K562 (cell line): ENCODE results near the gene DOLPP1. TPM values are rescaled to one million over a fixed set of nuclear protein-coding genes. Genes with fewer than 3 reads are reported as not detected.

Experiments used
- CREB3L1 ChIP-seq: fragments of 450-650 bp; IDR thresholded peaks from 2 replicates; pipeline ENCODE4 v1.6.1; 2014; ENCODE audit warnings: low read depth, mild to moderate bottlenecking, moderate library complexity, borderline replicate concordance
- E2F5 ChIP-seq: sonication (generic); formaldehyde crosslinking; IDR thresholded peaks from 2 replicates; pipeline ENCODE4 v1.8.0; 2022; ENCODE audit warnings: mild to moderate bottlenecking, missing genetic modification reagents
- EP300 ChIP-seq: IDR thresholded peaks from 2 replicates; pipeline ENCODE4 v1.6.1; 2012; ENCODE audit warnings: low read length, improper control_type of control experiment
- ILF3 ChIP-seq: fragments of 450-650 bp; IDR thresholded peaks from 2 replicates; pipeline ENCODE4 v1.6.1; 2018; ENCODE audit warnings: antibody characterized with exemption, mild to moderate bottlenecking, moderate library complexity, borderline replicate concordance
- LEF1 ChIP-seq: fragments of 450-650 bp; IDR thresholded peaks from 2 replicates; pipeline ENCODE4 v1.6.1; 2016; ENCODE audit warnings: mild to moderate bottlenecking
- NFYB ChIP-seq: IDR thresholded peaks from 2 replicates; pipeline ENCODE4 v1.6.1; 2011; ENCODE audit warnings: mild to moderate bottlenecking, moderate library complexity; ENCODE audit not compliant: insufficient read length; ENCODE audit errors: extremely low read depth
- NR2F6 ChIP-seq: fragments of 450-650 bp; formaldehyde crosslinking; IDR thresholded peaks from 2 replicates; pipeline ENCODE4 v1.4.0; 2020; ENCODE audit warnings: mild to moderate bottlenecking
- PCBP2 ChIP-seq: fragments of 200-400 bp; formaldehyde crosslinking; IDR thresholded peaks from 2 replicates; pipeline ENCODE4 v1.6.1; 2018; ENCODE audit warnings: low read length, low read depth, mild to moderate bottlenecking, moderate library complexity; ENCODE audit not compliant: poor library complexity, severe bottlenecking
- RAD51 ChIP-seq: fragments of 450-650 bp; IDR thresholded peaks from 2 replicates; pipeline ENCODE4 v1.7.1; 2016; ENCODE audit warnings: low read depth, mild to moderate bottlenecking, borderline replicate concordance
- RCOR1 ChIP-seq, 2 experiments: IDR thresholded peaks; 2 replicates each; pipeline ENCODE4 v1.6.1; 2012; ENCODE audit warnings: low read depth in 2 of 2, low read length in 2 of 2, borderline replicate concordance in 1 of 2, improper control_type of control experiment in 1 of 2
- SAFB2 ChIP-seq: fragments of 200-400 bp; formaldehyde crosslinking; IDR thresholded peaks from 2 replicates; pipeline ENCODE4 v1.6.1; 2018; ENCODE audit warnings: borderline replicate concordance, low read length, low read depth, moderate library complexity; ENCODE audit not compliant: severe bottlenecking
- SREBF2 ChIP-seq: sonication (generic); formaldehyde crosslinking; IDR thresholded peaks from 2 replicates; pipeline ENCODE4 v1.4.0; 2020; ENCODE audit warnings: mild to moderate bottlenecking, missing genetic modification reagents
- ZFP36 ChIP-seq: fragments of 150-350 bp; IDR thresholded peaks from 2 replicates; pipeline ENCODE4 v1.6.1; 2018; ENCODE audit warnings: low read length, low read depth; ENCODE audit not compliant: partially characterized antibody
- ZNF41 ChIP-seq: fragments of 250-450 bp; sonication (Bioruptor Pico); conservative IDR thresholded peaks from 2 replicates; pipeline ENCODE4 v1.4.0; 2020; ENCODE audit warnings: mild to moderate bottlenecking
- ZNF740 ChIP-seq, 3 experiments: fragments of 200-800 bp in 1 of 3; sonication (Bioruptor generic) in 1 of 3; sonication (generic) in 1 of 3; formaldehyde crosslinking in 1 of 3; IDR thresholded peaks; 2 replicates each; pipeline versions ENCODE4 v1.6.1 to v1.8.0; 2016 to 2022; ENCODE audit warnings: mild to moderate bottlenecking in 2 of 3, missing compliant biosample characterization in 2 of 3, missing genetic modification characterization in 2 of 3, missing genetic modification reagents in 1 of 3
- ZNF766 ChIP-seq: fragments of 200-800 bp; sonication (Bioruptor generic); conservative IDR thresholded peaks from 2 replicates; pipeline ENCODE4 v1.6.1; 2016; ENCODE audit warnings: missing genetic modification characterization, missing compliant biosample characterization
- polyA plus RNA-seq, 8 experiments: library from polyadenylated mRNA; depleted of rRNA in 4 of 8; stranded (reverse) in 5 of 8; unstranded in 3 of 8; fragments of >200 nt; fragmentation: Nextera tagmentation in 2 of 8; fragmentation: Illumina TruSeq in 1 of 8; extraction: Ambion mirVana in 2 of 8; extraction: Trizol in 1 of 8; gene quantifications; 2 replicates each; pipeline versions ENCODE4 v1.2.1 to v1.2.3, GENCODE V29; 2011 to 2014; ENCODE audit warnings: inconsistent platforms in 1 of 8, missing spikeins in 1 of 8
- total RNA-seq, 7 experiments: library from RNA; depleted of rRNA in 6 of 7; stranded (reverse); fragments of >200 nt in 6 of 7; fragmentation: Illumina TruSeq in 2 of 7; extraction: Trizol in 2 of 7; gene quantifications; 2 replicates each; pipeline versions ENCODE4 v1.2.1 to v1.2.3, GENCODE V29; 2011 to 2021; ENCODE audit warnings: low replicate concordance in 1 of 7
- TF ChIP-seq, protein P1 (sequence below), 2 experiments: fragments of 450-650 bp in 1 of 2; IDR thresholded peaks; 2 replicates each; pipeline ENCODE4 v1.6.1; 2011 to 2017; ENCODE audit warnings: low read depth in 2 of 2, antibody characterized with exemption in 1 of 2, borderline replicate concordance in 1 of 2, low read length in 1 of 2, mild to moderate bottlenecking in 1 of 2, mixed read lengths in 1 of 2; ENCODE audit not compliant: control insufficient read depth in 1 of 2

The DOLPP1 gene
- total and polyA plus RNA-seq, 9 of the 15 experiments (the other 6 are each of a cell fraction or from before 2014, with no cell fraction given): 3.0 to 39.8 (median 30.5) TPM

DNA sequence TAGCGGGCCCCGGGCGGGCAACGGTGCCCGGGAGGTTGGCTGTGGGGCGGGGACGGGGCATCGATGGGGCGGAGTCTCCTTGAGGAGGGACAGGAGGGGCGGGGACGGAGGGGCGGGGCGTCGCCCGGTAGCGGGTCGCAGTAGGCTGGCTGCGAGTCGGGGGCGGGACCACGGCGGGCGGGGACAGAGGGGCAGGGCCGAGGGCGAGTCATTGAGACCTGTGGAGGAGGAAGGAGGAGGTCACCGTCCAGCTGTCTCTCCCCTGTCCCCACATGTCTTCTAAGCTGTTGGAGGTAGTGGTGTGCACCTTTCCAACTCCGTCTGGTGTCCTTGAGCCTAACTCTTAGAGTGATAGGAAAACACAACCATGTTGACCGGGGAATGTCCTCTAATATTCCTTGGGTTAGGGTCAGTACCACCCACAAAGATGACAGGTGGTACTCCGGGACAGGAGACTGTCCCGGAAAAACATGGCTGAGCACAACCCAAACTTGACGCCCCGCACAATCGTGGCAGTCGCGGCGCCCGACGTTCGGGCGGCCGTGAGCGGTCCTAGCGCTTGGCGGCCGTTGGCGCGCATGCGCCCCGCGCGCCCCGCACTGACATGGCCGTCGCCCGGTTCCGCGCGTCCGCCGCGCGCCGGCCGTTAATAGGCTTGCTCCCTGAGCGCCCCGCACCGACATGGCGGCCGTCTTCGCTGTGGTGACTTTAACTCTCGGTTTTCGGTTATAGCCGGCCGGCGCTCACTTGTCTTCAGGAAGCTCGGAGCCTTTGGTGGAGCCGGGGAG, 30.0 kb downstream of the DOLPP1 start, which contains the start of the genes CRAT and PTPA (continued):
- TF ChIP-seq, protein P1, sequence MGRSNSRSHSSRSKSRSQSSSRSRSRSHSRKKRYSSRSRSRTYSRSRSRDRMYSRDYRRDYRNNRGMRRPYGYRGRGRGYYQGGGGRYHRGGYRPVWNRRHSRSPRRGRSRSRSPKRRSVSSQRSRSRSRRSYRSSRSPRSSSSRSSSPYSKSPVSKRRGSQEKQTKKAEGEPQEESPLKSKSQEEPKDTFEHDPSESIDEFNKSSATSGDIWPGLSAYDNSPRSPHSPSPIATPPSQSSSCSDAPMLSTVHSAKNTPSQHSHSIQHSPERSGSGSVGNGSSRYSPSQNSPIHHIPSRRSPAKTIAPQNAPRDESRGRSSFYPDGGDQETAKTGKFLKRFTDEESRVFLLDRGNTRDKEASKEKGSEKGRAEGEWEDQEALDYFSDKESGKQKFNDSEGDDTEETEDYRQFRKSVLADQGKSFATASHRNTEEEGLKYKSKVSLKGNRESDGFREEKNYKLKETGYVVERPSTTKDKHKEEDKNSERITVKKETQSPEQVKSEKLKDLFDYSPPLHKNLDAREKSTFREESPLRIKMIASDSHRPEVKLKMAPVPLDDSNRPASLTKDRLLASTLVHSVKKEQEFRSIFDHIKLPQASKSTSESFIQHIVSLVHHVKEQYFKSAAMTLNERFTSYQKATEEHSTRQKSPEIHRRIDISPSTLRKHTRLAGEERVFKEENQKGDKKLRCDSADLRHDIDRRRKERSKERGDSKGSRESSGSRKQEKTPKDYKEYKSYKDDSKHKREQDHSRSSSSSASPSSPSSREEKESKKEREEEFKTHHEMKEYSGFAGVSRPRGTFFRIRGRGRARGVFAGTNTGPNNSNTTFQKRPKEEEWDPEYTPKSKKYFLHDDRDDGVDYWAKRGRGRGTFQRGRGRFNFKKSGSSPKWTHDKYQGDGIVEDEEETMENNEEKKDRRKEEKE (IDR thresholded peaks at IDR 0.05; ENCODE audit: borderline replicate concordance in 1 of 2, control insufficient read depth in 1 of 2, low read depth in 2 of 2, low read length in 1 of 2): 0 out of 4 replicates have a peak, but pooled peaks of 1 of the 2 experiments have one; percentile 47
- TF ChIP-seq ZNF41 (no peak), LEF1 (no peak), EP300 (peak; percentile 22), E2F5 (CRISPR knock-in tag) (0 out of 2 replicates have a peak, but pooled peaks have one; percentile 5), SREBF2 (no peak), ZNF740 (CRISPR knock-in tag; IDR thresholded peaks at IDR 0.05) (0 out of 2 replicates have a peak, but pooled peaks have one; percentile 13), ZNF740 (tag; IDR thresholded peaks at IDR 0.05) (no peak), RAD51 (no peak), ILF3 (no peak), SAFB2 (no peak), NFYB (peak; percentile 4), CREB3L1 (peak; percentile 78), RCOR1 (IDR thresholded peaks at IDR 0.05; ENCODE audit: borderline replicate concordance in 1 of 2, low read depth in 2 of 2, low read length in 2 of 2) (no peak), PCBP2 (no peak), NR2F6 (CRISPR knock-in tag) (no peak), ZNF766 (CRISPR knock-in tag) (peak; percentile 65; the same call in 1 of the 2 replicates), ZFP36 (no peak)
